Measurements from ENCODE around the gene AUH.

AUH gene

GRCh38 chr9:91172329-91172728 is 189.4 kb downstream of the AUH start:
- TF ChIP-seq TAF1 (IDR thresholded peaks at IDR 0.05; ENCODE audit: low read depth) (no peak), RAD21 (IDR thresholded peaks at IDR 0.05; ENCODE audit: low read depth) (no peak), EP300 (IDR thresholded peaks at IDR 0.05; ENCODE audit: borderline replicate concordance) (no peak)

- TF ChIP-seq USF1 (IDR thresholded peaks at IDR 0.05) (no peak), EP300 (IDR thresholded peaks at IDR 0.05; ENCODE audit: borderline replicate concordance) (no peak), REST (IDR thresholded peaks at IDR 0.05; ENCODE audit: low read depth) (no peak), RAD21 (IDR thresholded peaks at IDR 0.05; ENCODE audit: low read depth) (no peak), TEAD4 (IDR thresholded peaks at IDR 0.05) (no peak), CREB1 (IDR thresholded peaks at IDR 0.05; ENCODE audit: low read depth) (no peak), EGR1 (IDR thresholded peaks at IDR 0.05) (no peak), NFIC (IDR thresholded peaks at IDR 0.05) (no peak), TAF1 (IDR thresholded peaks at IDR 0.05; ENCODE audit: low read depth) (no peak), TCF12 (IDR thresholded peaks at IDR 0.05; ENCODE audit: low read depth) (no peak), FOXM1 (IDR thresholded peaks at IDR 0.05; ENCODE audit: borderline replicate concordance, low read depth) (no peak), YY1 (IDR thresholded peaks at IDR 0.05; ENCODE audit: low read depth) (no peak), MAX (IDR thresholded peaks at IDR 0.05) (no peak), CEBPB (IDR thresholded peaks at IDR 0.05) (no peak), ZBTB7A (IDR thresholded peaks at IDR 0.05; ENCODE audit: low read depth) (no peak)
These were observed 190.8 kb downstream of the AUH start for GRCh38 chr9:91170951-91171350.

GRCh38 chr9:91166796-91167366 is 194.8 kb downstream of the AUH start:
- TF ChIP-seq TAF1 (IDR thresholded peaks at IDR 0.05; ENCODE audit: low read depth) (no peak), NFIC (IDR thresholded peaks at IDR 0.05) (no peak), FOXM1 (IDR thresholded peaks at IDR 0.05; ENCODE audit: borderline replicate concordance, low read depth) (no peak), REST (IDR thresholded peaks at IDR 0.05; ENCODE audit: low read depth) (no peak), RAD21 (IDR thresholded peaks at IDR 0.05; ENCODE audit: low read depth) (no peak), ZBTB7A (IDR thresholded peaks at IDR 0.05; ENCODE audit: low read depth) (no peak), TEAD4 (IDR thresholded peaks at IDR 0.05) (no peak), EP300 (IDR thresholded peaks at IDR 0.05; ENCODE audit: borderline replicate concordance) (no peak), TCF12 (IDR thresholded peaks at IDR 0.05; ENCODE audit: low read depth) (no peak), CREB1 (IDR thresholded peaks at IDR 0.05; ENCODE audit: low read depth) (no peak), MAX (IDR thresholded peaks at IDR 0.05) (no peak), USF1 (IDR thresholded peaks at IDR 0.05) (no peak)

- TF ChIP-seq USF1 (IDR thresholded peaks at IDR 0.05) (no peak), ZBTB7A (IDR thresholded peaks at IDR 0.05; ENCODE audit: low read depth) (no peak)
These were observed 196.8 kb downstream of the AUH start for GRCh38 chr9:91164724-91165520.

Measured in Ishikawa (cell line).